ENCODE results near the gene AMZ1. TPM values are rescaled to one million over a fixed set of nuclear protein-coding genes. Genes with fewer than 3 reads are reported as not detected.
A peak's percentile ranks its signal among the peaks of the same experiment; 100 is the strongest.

Gene AMZ1
- total RNA-seq, 1 donor from 2014 or later, result 9.1 TPM

GRCh38 chr7:2709553-2710285 is 21.7 kb downstream of the AMZ1 start:
- H3K4me1 Mint-ChIP-seq (ENCODE audit: low read depth), result peaks cover 16% of the 10 kb centered on the region
- no peaks in the 10 kb centered on the region for H3K27me3 Mint-ChIP-seq (ENCODE audit: low read depth)
- no peak overlapping the region for H3K27ac Mint-ChIP-seq (ENCODE audit: unreplicated experiment)
- peaks cover under 1% of the 10 kb centered on the region for H3K9me3 Mint-ChIP-seq (ENCODE audit: low read depth)
- TF ChIP-seq CTCF (IDR thresholded peaks at IDR 0.05), result peak; percentile 83
- no peak for DNase-seq (ENCODE audit: low spot score)
- peaks cover 18% of the 10 kb centered on the region for H3K36me3 Mint-ChIP-seq (ENCODE audit: low read depth)
- H3K4me3 Mint-ChIP-seq (ENCODE audit: unreplicated experiment), result no peak overlapping the region

GRCh38 chr7:2710286-2710655 is 22.3 kb downstream of the AMZ1 start:
- H3K4me1 Mint-ChIP-seq (ENCODE audit: low read depth), result peaks cover 22% of the 10 kb centered on the region
- TF ChIP-seq CTCF (IDR thresholded peaks at IDR 0.05), result no peak
- DNase-seq (ENCODE audit: low spot score), result no peak
- peaks cover 3% of the 10 kb centered on the region for H3K9me3 Mint-ChIP-seq (ENCODE audit: low read depth)
- H3K27ac Mint-ChIP-seq (ENCODE audit: unreplicated experiment), result no peak overlapping the region
- H3K36me3 Mint-ChIP-seq (ENCODE audit: low read depth), result peaks cover 23% of the 10 kb centered on the region
- H3K27me3 Mint-ChIP-seq (ENCODE audit: low read depth), result no peaks in the 10 kb centered on the region
- no peak overlapping the region for H3K4me3 Mint-ChIP-seq (ENCODE audit: unreplicated experiment)

DNA sequence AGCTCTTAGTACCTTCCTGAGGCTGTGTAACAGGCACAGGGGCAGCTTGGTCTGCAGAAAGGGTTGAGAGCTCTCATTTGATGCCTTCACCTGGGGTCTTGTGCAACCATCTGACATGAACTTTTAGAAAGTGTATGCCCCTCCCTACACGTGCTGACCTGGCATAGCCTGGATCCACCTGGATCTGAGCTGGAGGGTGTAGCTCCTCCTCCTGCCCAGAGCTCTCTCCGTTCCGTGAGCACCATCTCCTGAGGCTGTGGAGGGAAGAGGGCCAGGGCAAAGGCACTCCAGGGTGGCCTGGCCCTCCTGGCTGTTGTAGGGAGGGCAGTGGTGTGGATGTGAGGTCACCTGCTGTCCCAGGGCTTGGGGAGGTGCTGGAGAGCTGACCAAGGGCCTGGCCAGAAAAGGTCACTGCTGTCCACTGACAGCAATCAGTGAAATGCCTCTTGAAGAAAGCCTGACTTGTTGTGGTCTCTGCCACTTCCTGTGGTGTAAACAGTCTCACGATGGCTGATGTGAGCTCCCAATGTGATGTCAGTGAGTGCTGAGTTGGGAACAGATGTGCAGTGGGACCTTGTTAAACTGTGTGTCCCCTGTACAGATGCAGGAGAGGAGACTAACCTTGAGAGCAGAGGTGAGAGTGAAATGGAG is 23.0 kb downstream of the AMZ1 start:
- H3K4me3 Mint-ChIP-seq (ENCODE audit: unreplicated experiment), result no peak overlapping the region
- no peaks in the 10 kb centered on the region for H3K27me3 Mint-ChIP-seq (ENCODE audit: low read depth)
- no peak overlapping the region for H3K27ac Mint-ChIP-seq (ENCODE audit: unreplicated experiment)
- H3K4me1 Mint-ChIP-seq (ENCODE audit: low read depth), result peaks cover 29% of the 10 kb centered on the region
- no peak for DNase-seq (ENCODE audit: low spot score)
- no peak for TF ChIP-seq CTCF (IDR thresholded peaks at IDR 0.05)
- peaks cover 3% of the 10 kb centered on the region for H3K9me3 Mint-ChIP-seq (ENCODE audit: low read depth)
- H3K36me3 Mint-ChIP-seq (ENCODE audit: low read depth), result peaks cover 27% of the 10 kb centered on the region

DNA sequence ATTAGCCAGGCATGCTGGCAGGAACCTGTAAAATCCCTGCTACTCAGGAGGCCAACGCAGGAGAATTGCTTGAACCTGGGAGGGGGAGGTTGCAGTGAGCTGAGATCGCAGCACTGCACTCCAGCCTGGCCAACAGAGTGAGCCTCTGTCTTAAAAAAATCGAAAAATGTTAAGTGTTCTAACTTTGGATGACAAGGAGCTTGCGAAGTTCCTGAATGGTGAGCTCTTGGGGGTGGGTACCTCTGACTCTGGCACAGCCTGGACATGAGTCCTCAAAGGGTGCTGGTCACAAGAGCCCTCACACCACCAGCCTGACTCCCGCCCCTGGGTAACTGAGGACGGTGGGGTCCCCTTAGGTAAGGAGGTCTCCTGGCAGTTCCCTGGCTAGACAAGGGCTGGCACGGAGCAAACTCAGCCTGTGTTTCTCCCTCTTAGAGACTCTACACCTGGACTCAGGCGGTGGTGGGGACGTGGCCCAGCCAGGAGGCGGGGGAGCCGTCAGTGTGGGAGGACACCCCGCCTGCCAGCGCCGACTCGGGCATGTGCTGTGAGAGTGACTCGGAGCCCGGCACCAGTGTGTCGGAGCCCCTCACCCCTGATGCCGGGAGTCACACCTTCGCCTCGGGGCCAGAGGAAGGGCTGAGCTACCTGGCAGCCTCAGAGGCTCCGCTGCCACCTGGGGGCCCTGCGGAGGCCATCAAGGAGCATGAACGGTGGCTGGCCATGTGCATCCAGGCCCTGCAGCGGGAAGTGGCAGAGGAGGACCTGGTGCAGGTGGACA is 24.1 kb downstream of the AMZ1 start:
- TF ChIP-seq CTCF (IDR thresholded peaks at IDR 0.05), result no peak
- no peak for DNase-seq (ENCODE audit: low spot score)
- Mint-ChIP-seq H3K36me3 (ENCODE audit: low read depth) (peaks cover 28% of the 10 kb centered on the region), H3K9me3 (ENCODE audit: low read depth) (peaks cover 3% of the 10 kb centered on the region), H3K4me3 (ENCODE audit: unreplicated experiment) (no peak overlapping the region), H3K4me1 (ENCODE audit: low read depth) (peaks cover 40% of the 10 kb centered on the region), H3K27me3 (ENCODE audit: low read depth) (no peaks in the 10 kb centered on the region), H3K27ac (ENCODE audit: unreplicated experiment) (peak overlapping the region; percentile 12)

DNA sequence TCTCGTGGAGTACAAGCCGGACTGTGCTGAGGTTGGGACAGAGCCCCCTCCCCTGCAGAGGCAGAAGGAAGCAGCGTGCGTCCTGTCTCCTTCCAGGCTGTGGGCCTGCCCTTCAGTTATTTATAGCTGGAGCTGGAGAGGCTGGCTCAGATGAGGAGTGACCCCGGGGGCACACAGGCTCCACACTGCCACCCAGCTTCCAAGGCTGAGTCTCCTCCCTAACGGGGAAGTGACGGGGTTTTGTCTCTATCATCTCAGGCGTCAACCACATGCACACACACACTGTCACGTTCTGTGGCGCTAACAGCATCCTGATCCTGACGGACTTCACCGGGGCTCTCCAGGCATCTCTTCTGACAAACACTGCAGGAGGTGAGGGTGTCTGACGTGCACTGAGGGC is 25.4 kb downstream of the AMZ1 start:
- no peak overlapping the region for H3K4me3 Mint-ChIP-seq (ENCODE audit: unreplicated experiment)
- peaks cover 3% of the 10 kb centered on the region for H3K9me3 Mint-ChIP-seq (ENCODE audit: low read depth)
- DNase-seq (ENCODE audit: low spot score), result no peak
- H3K36me3 Mint-ChIP-seq (ENCODE audit: low read depth), result peaks cover 29% of the 10 kb centered on the region
- peak; percentile 65 for TF ChIP-seq CTCF (IDR thresholded peaks at IDR 0.05)
- peak overlapping the region; percentile 45 for H3K27ac Mint-ChIP-seq (ENCODE audit: unreplicated experiment)
- peaks cover 48% of the 10 kb centered on the region for H3K4me1 Mint-ChIP-seq (ENCODE audit: low read depth)
- H3K27me3 Mint-ChIP-seq (ENCODE audit: low read depth), result no peaks in the 10 kb centered on the region
